Inferior parietal cortex (tissue), 1 donor: ENCODE measurements around the gene PLEKHG5.
"Not testable (repeated sequence)": the region's sequence is repeated elsewhere in the genome, so short reads cannot be mapped to it uniquely, and the experiment has no call there.

Experiments
- DNase-seq: peaks from one replicate; pipeline ENCODE4 v3.0.0-alpha.2; 2016; ENCODE audit errors: extremely low spot score

PLEKHG5 gene

GRCh38 chr1:6463120-6463412, 28.4 kb downstream of the PLEKHG5 start:
- DNase-seq = no peak

DNA sequence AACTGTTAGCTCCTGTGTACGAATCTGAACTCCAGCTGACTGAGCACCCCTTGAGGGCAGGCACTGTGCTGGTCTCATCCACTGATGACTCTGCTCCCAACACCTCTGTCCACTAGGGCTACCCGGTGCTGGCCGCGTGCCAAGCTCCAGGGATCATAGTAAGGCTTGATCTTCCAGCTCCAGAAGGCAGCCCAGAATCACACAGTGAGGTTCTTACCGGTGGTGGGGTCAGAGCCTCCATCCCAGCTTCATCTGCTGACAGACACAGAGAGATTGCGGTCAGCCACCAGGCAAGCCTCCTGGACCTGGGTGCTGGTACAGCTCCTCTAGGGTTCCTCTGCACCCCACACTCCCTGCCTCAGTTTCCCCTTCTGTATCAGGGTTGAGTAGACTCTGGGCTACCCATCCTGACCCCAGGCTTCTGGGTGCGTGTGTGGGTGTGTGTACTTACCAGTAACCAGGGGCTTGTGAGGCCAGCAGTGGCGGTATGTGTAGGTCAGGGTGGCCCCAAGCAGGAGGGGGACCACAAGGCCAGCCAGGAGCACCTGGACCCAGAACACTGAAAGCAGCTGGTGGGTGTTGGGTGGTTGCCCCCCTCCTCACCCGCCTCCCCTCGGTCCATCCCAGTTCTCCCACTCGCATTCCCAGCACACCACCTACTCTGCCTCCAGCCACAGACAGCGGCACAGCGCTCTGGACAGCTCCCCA, 28.9 kb downstream of the PLEKHG5 start:
- DNase-seq = no peak

DNA sequence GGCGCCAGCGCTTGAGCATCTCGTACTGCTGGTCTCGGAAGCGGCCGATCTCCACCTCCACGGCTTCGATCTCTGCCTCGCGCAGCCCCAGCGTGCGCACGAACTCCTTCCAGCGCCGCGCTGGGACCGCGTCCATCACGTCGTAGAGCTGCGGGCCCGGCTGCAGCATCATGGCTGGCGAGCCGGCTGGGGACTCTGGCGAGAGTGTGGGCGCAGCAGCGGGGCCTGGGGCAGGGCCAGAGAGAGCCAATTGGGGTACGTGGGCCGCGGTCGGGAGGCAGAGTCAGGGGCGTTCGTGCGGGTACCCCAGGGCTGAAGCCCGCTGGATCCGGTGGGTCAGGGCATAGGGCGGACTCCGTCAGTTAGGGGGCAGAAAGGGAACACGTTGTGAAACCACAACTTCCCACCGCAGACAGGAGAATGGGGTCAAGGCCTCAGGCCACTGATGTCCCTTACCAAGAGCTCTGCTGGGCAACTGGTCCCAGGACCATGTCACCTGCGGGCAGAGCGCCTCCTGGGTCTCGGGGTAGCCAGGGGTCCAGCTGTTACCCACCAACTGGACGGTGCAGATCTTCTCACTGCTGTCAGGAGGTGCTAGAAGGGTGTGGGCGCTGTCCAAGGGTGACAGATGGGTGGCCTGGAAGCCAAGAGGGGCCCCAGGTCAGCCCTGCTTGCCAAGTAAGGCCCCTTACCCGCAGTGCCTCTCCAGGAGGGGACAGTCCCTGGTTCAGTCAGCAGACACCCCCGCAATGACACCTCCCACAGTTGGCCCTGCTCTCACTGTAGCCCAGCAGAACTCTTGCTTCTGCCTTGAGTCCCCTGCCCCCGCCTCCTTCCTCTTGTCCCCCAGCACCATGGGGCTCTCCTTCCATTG, 29.7 kb downstream of the PLEKHG5 start:
- no peak for DNase-seq

DNA sequence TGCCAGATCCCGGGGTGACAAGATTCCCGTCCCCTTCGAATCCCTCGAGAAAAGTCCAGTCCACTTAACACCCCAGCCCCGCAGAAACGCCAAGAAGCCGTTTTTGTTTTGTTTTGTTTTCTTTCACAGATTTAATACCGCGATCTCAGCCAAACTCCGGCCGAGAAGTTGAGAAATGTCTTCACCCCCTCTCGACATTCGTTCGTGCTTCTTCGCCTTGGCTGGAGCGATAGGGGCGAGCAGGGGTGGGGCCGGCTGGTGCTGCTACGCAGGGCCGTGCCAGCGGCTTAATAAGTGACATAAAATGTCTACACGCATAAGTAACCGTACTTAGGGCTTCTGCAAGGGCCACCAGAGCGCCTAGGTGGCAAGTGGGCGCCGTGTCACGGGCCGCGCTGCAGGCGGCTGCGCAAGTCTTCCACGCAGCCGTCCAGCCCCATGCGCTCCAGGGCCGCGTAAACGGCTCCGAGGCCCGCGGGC, 30.4 kb downstream of the PLEKHG5 start:
- no peak for DNase-seq

DNA sequence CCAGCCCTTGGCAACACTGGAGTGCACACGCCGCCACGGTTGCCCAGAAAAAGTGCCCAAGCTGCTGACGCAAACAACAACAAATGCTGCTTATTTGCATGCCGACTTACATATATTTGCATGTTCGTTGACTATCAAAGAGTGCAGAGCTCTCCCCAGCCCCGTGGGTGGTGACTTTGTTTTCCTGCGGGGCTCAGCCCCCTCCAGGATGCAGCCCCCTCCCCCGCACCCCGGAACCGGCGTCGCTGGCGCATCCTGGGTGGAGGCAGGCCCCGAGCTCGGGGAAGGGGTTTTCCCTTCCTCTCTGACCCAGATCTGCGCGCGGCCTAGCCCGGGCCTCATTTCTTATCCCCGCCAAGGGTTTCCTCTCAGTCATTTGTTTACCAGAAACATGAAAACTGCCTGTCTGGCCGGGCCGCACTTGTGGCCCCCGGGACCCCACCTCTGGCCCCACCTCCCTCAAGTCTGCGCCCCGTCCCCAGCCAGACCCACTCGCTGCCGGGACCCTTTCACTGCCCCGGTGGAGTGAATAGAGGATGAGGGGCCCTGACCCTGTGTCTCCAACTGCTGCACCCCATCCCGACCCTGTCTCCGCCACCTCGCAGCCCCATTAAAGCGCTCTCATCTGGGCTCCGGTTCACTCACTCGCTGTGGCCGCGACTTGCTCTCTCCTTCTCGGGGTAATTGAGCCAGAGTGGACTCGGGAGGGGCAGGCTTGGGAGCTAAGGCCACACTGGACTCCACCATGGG, 31.0 kb downstream of the PLEKHG5 start:
- no peak for DNase-seq

GRCh38 chr1:6459850-6460265, 31.6 kb downstream of the PLEKHG5 start:
- DNase-seq = no peak

GRCh38 chr1:6456800-6457466, 34.5 kb downstream of the PLEKHG5 start:
- no peak for DNase-seq

- not testable (repeated sequence) for DNase-seq
These were observed 35.5 kb downstream of the PLEKHG5 start for GRCh38 chr1:6455752-6456520.

GRCh38 chr1:6454856-6455751, 36.4 kb downstream of the PLEKHG5 start:
- DNase-seq = no peak

DNA sequence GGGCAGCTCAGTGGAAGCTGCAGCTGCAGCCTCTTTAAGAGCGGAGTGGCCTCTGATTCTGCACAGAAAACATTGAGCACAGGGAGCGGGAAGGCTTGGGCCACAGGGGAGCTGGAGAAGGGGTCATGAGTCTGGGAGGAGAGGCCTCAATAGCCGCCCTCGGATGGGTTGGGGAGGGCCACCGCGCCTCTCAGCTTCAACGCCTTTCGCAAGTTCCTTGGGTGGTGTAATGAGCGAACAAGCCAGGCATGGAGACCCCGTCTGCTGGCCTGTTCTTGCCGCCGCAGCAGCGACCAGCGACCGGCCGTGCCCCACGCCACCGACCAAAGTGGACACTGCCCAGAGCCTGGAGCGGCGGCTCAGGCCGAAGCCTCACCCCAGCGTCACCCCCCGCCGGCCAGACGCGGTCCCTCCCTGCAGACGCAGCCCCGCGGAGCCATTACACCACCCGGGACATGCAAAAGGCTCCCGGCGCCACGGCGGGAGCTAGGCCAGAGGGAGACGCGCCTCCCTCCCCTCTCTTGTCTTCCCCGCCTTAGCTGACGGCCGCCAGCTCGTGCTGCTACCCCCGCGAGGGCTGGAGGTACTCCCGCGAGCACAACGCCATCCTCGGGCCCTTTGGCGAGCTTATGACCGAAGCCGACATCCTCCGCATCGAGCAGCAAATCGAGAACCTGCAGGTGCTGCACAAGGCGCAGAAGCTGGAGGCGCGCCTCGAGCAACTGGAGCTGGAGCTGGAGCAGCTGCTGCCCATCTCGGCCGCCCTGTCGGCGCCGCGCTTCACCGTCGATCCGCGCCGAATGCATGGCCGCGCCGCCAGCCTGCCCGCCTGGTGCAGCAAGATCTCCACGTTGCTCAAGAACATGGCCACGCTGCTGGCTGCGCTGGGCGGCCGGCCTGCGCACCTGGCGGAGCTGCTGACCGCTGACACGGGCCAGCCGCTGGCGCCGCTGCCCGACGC, 37.3 kb downstream of the PLEKHG5 start:
- DNase-seq = not testable (repeated sequence)

- no peak for DNase-seq
These were observed 40.5 kb downstream of the PLEKHG5 start for GRCh38 chr1:6450943-6451373.

DNA sequence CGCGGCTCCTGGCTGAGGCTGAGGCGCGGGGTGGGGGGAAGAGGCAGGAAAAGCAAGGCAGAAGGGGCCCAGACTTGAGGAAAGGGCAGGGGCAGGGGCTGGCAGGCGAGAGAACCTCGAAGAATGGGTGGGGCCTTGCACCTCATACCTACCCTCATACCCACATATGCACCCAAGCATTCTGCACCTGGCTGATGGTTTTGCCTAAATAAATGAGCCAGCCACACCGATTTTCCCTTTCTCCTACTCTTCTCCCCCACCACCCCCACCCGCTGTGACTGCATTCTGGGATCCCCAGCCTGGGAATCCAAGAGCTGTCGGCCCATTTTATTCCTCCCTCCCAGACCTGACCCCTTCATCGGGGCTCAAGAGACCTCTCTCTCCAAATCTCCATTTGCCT, 41.0 kb downstream of the PLEKHG5 start:
- not testable (repeated sequence) for DNase-seq

DNA sequence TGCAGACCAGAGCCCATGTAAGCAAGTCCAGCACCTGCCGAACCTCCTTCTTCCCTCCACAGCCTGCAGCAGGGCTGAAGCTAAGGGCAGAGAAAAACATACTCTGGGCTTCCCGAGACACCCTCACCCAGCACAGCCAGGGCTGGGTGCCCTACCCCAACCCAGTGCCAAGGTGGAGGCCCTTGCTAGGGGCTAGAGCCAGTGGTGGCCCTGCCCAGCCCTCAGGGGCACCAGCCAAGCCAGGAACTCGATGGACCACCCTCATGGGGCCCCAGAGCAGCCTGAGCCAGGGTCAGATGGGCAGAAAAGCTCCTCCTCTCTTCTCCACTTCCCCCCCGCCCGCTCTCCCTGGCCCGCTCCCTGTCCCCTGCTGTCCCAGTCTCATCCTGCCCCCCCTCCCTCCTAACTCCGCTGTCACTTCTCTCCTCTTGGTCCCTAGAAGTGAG, 41.4 kb downstream of the PLEKHG5 start:
- DNase-seq = no peak

DNA sequence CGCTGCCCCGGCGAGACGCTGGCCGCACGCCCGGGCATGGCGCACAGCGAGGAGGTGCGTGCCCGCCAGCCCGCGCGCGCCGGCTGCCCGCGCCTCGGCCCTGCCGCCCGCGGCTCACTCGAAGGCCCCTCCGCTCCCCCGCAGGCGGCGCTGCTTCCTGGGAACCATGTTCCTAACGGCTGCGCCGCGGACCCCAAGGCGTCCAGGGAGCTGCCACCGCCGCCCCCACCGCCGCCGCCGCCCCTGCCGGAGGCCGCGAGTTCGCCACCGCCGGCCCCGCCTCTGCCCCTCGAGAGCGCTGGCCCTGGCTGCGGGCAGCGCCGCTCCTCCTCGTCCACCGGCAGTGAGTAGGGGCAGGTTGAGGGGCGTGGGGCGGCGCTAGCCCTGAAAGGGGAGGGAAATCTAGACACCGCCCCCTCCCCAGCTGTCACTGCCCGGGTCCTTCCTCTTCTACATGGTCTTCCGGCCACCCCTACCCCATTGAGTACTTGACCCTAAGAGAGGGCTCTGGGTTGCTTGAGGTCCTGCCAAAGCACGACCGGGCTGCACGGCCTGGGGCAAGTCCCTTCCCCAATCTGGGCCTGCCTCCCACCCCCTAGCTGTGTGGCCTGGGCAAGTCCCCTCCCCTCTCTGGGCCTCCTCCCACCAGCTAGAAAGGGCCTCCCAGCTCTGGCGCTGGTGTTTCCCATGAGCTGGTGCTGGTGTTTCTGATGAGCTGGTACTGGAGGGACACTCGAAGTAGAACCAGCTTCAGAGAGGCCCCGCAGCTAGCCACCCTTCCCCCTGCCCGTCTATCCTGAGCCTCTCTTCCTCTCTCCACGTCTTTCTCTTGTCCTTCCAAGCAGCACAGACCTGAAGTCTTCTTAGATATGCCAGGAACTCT, 42.5 kb downstream of the PLEKHG5 start:
- no peak for DNase-seq

DNA sequence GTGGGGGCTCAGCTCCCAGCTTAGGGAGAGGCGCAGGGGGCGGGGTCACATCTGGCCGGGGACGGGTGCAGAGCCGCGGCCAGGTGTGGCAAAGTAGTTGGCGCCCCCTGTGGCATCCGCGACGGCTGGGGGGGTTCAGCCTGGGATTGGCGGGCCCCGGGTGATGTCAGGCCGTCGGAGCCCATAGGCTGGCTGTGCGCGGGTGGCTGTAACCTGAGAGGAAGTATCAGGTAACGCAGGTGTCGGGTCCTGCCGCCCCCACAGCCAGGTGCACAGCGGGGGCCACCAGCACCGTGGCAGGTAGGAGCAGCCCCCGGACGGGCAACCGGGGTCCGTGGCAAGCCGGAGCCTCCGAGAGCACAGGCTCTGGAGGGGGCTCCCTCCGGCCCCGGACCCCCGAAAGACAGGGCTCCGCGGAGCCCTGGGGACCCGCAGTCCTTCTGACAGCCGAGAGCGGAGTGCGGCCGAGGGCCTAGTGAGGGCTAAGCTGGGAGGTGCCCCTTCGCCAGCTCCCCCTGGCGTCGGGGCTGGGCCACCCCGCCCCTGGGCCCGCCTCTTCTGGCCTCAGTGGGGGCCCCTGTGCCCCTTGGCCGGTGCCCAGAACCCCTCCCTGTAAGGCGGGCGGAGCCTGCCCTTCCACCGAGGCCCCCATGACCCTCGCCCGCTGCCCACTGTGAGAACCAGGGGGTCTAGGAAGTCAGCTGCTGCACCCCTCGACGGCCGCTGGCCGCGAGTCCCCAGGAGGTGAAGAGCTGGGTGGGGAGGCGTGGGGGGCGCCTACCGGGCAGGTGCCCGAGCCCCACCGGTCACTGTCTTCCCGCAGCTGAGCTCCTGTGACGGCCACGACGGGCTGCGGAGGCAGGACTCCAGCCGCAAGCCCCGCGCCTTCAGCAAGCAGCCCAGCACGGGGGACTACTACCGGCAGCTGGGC, 43.4 kb downstream of the PLEKHG5 start:
- DNase-seq = no peak

GRCh38 chr1:6447016-6447817, 44.2 kb downstream of the PLEKHG5 start:
- no peak for DNase-seq
